Vagina (tissue), 2 donors: ENCODE results near the gene LHX8. TPM values are rescaled to one million over a fixed set of nuclear protein-coding genes. Genes with fewer than 3 reads are reported as not detected.
"Not testable (repeated sequence)": the region's sequence is repeated elsewhere in the genome, so short reads cannot be mapped to it uniquely, and the experiment has no call there.

ENCODE experiments used
- DNase-seq, 2 donors: peaks; one replicate each; pipeline ENCODE4 v3.0.0-alpha.2; 2017; ENCODE audit errors: extremely low spot score in 2 of 2
- H3K27ac ChIP-seq: fragments of 200-600 bp; sonication (generic); one replicate; pipeline ENCODE4 v1.5.1; 2019
- H3K27me3 ChIP-seq: fragments of 200-600 bp; sonication (generic); one replicate; pipeline ENCODE4 v1.5.1; 2019
- H3K36me3 ChIP-seq, 2 donors: fragments of 200-600 bp; sonication (generic); one replicate each; pipeline ENCODE4 v1.5.1; 2017 to 2019
- H3K4me1 ChIP-seq: fragments of 200-600 bp; sonication (generic); one replicate; pipeline ENCODE4 v1.5.1; 2019
- H3K4me3 ChIP-seq, 2 donors: fragments of 200-600 bp; sonication (generic); 1 replicate in 1 of 2; 2 replicates in 1 of 2; pipeline ENCODE4 v1.5.1; 2016 to 2019
- H3K9me3 ChIP-seq: fragments of 200-600 bp; sonication (generic); one replicate; pipeline ENCODE4 v1.5.1; 2019
- CTCF ChIP-seq, 3 experiments: fragments of 450-650 bp in 2 of 3; fragments of 200-600 bp in 1 of 3; sonication (generic) in 1 of 3; IDR thresholded peaks; one replicate each; pipeline ENCODE4 v1.5.1; 2017 to 2019; ENCODE audit warnings: antibody characterized with exemption in 3 of 3, mild to moderate bottlenecking in 2 of 3, moderate library complexity in 2 of 3
- POLR2A ChIP-seq, 2 donors: fragments of 450-650 bp; IDR thresholded peaks; one replicate each; pipeline ENCODE4 v1.6.1; 2017; ENCODE audit warnings: antibody characterized with exemption in 2 of 2, mild to moderate bottlenecking in 2 of 2, moderate library complexity in 2 of 2
- POLR2AphosphoS5 ChIP-seq, 2 donors: sonication (generic); formaldehyde crosslinking; IDR thresholded peaks; one replicate each; pipeline ENCODE4 v1.9.0; 2017; ENCODE audit warnings: antibody characterized with exemption in 2 of 2, mild to moderate bottlenecking in 2 of 2, low read depth in 1 of 2; ENCODE audit not compliant: insufficient read depth in 1 of 2
- intact Hi-C: fragments of 100-400 bp; cut with DNase I; formaldehyde crosslinking; loops from one replicate; pipeline ENCODE4 v1.15.1; 2023
- total RNA-seq: library from RNA; depleted of rRNA; stranded (reverse); fragments of >200 nt; gene quantifications from one replicate; pipeline ENCODE4 v1.2.3, GENCODE V29; 2016

LHX8 gene
- total RNA-seq, 1 donor from 2014 or later: not detected

- intact Hi-C loops: no loop called here
- no peaks in the 10 kb centered on the region for H3K4me1 ChIP-seq
- H3K9me3 ChIP-seq: no peaks in the 10 kb centered on the region
- H3K4me3 ChIP-seq: no peak overlapping the region
- no peaks in the 10 kb centered on the region for H3K36me3 ChIP-seq
- DNase-seq: no peak
- H3K27ac ChIP-seq: no peak overlapping the region
- no peaks in the 10 kb centered on the region for H3K27me3 ChIP-seq
- TF ChIP-seq POLR2A (IDR thresholded peaks at IDR 0.05) (no peak), POLR2AphosphoS5 (IDR thresholded peaks at IDR 0.05; ENCODE audit: insufficient read depth in 1 of 2, low read depth in 1 of 2) (no peak), CTCF (IDR thresholded peaks at IDR 0.05) (no peak)
Measured at GRCh38 chr1:75099581-75099980, 34.6 kb upstream of the LHX8 start.

- Histone ChIP-seq H3K36me3 (no peaks in the 10 kb centered on the region), H3K27me3 (no peaks in the 10 kb centered on the region), H3K4me1 (no peaks in the 10 kb centered on the region), H3K27ac (no peak overlapping the region), H3K4me3 (no peak overlapping the region), H3K9me3 (no peaks in the 10 kb centered on the region)
- no peak for TF ChIP-seq POLR2A (IDR thresholded peaks at IDR 0.05)
- TF ChIP-seq POLR2AphosphoS5 (IDR thresholded peaks at IDR 0.05; ENCODE audit: insufficient read depth in 1 of 2, low read depth in 1 of 2): no peak
- TF ChIP-seq CTCF (IDR thresholded peaks at IDR 0.05): no peak
- DNase-seq: no peak
- intact Hi-C loops: no loop called here
Measured at GRCh38 chr1:75100481-75101092, 33.6 kb upstream of the LHX8 start.

GRCh38 chr1:75112362-75112951 is 21.7 kb upstream of the LHX8 start:
- H3K36me3 ChIP-seq, H3K4me1 ChIP-seq, H3K4me3 ChIP-seq, H3K27ac ChIP-seq, H3K27me3 ChIP-seq, intact Hi-C loops, DNase-seq, H3K9me3 ChIP-seq: not testable (repeated sequence)

- TF ChIP-seq POLR2AphosphoS5 (IDR thresholded peaks at IDR 0.05; ENCODE audit: insufficient read depth in 1 of 2, low read depth in 1 of 2) (no peak), POLR2A (IDR thresholded peaks at IDR 0.05) (no peak), CTCF (IDR thresholded peaks at IDR 0.05) (no peak)
- Histone ChIP-seq H3K27ac (no peak overlapping the region), H3K27me3 (no peaks in the 10 kb centered on the region), H3K9me3 (no peaks in the 10 kb centered on the region), H3K4me3 (no peak overlapping the region), H3K4me1 (no peaks in the 10 kb centered on the region), H3K36me3 (no peaks in the 10 kb centered on the region)
- DNase-seq: no peak
- intact Hi-C loops: no loop called here
Measured at GRCh38 chr1:75115654-75116053, 18.5 kb upstream of the LHX8 start.

GRCh38 chr1:75123756-75124155 is 10.4 kb upstream of the LHX8 start:
- no peaks in the 10 kb centered on the region for H3K4me1 ChIP-seq
- no peak for TF ChIP-seq CTCF (IDR thresholded peaks at IDR 0.05)
- no peak for TF ChIP-seq POLR2A (IDR thresholded peaks at IDR 0.05)
- no peak for TF ChIP-seq POLR2AphosphoS5 (IDR thresholded peaks at IDR 0.05; ENCODE audit: insufficient read depth in 1 of 2, low read depth in 1 of 2)
- no peaks in the 10 kb centered on the region for H3K9me3 ChIP-seq
- no peak overlapping the region for H3K27ac ChIP-seq
- H3K27me3 ChIP-seq: peaks cover 5% of the 10 kb centered on the region
- intact Hi-C loops: no loop called here
- H3K4me3 ChIP-seq: no peak overlapping the region
- H3K36me3 ChIP-seq: no peaks in the 10 kb centered on the region
- DNase-seq: no peak
